Right lobe of liver (tissue), 6 donors: ENCODE data around the gene DYSF. TPM values are rescaled to one million over a fixed set of nuclear protein-coding genes. Genes with fewer than 3 reads are reported as not detected.

ENCODE experiments used
- ATAC-seq, 4 donors: fragments of 200-7000 bp; cut with Tn5 transposase; one replicate each; pipeline ENCODE4 v1.9.1; 2020; ENCODE audit warnings: mild to moderate bottlenecking in 4 of 4, moderate library complexity in 4 of 4
- DNase-seq, 3 donors: peaks; one replicate each; pipeline ENCODE4 v3.0.0-alpha.2; 2020
- H3K27ac ChIP-seq, 3 donors: fragments of 200-600 bp; one replicate each; pipeline ENCODE4 v1.8.0; 2022
- H3K27me3 ChIP-seq, 2 donors: fragments of 200-600 bp; one replicate each; pipeline ENCODE4 v1.8.0; 2022
- H3K36me3 ChIP-seq, 4 donors: fragments of 200-600 bp; sonication (generic) in 1 of 4; one replicate each; pipeline versions ENCODE4 v1.5.1 to v1.8.0; 2017 to 2022; ENCODE audit warnings: control low read depth in 1 of 4
- H3K4me1 ChIP-seq, 4 donors: fragments of 200-600 bp; sonication (generic) in 1 of 4; one replicate each; pipeline versions ENCODE4 v1.5.1 to v1.8.0; 2017 to 2022; ENCODE audit warnings: control low read depth in 1 of 4
- H3K4me3 ChIP-seq, 3 donors: fragments of 200-600 bp; one replicate each; pipeline ENCODE4 v1.8.0; 2022
- H3K9me3 ChIP-seq, 4 donors: fragments of 200-600 bp; sonication (generic) in 1 of 4; one replicate each; pipeline versions ENCODE4 v1.5.1 to v1.8.0; 2017 to 2022; ENCODE audit warnings: control low read depth in 1 of 4
- POLR2A ChIP-seq: fragments of 450-650 bp; IDR thresholded peaks from one replicate; pipeline ENCODE4 v1.6.1; 2017; ENCODE audit warnings: antibody characterized with exemption, mild to moderate bottlenecking
- WGBS: methylation state at CpG from one replicate; pipeline ENCODE4 v1.1.6; 2018; ENCODE audit warnings: low coverage, low lambda C conversion rate; ENCODE audit not compliant: insufficient coverage; ENCODE audit errors: missing lambda C conversion rate; 5-methylcytosine and 5-hydroxymethylcytosine counted together
- intact Hi-C, 2 donors: fragments of 100-400 bp; cut with DNase I; formaldehyde crosslinking; loops; one replicate each; pipeline versions ENCODE4 v1.11.2 to v1.14.1; 2022
- total RNA-seq, 6 experiments: library from RNA; depleted of rRNA in 2 of 6; stranded (reverse); fragments of >200 nt in 2 of 6; fragmentation: NEBNext Ultra II Directional in 3 of 6; extraction: Animal tissue kit (Norgen Biotek cat#: 25700) in 3 of 6; gene quantifications; one replicate each; pipeline versions ENCODE4 v1.1.0 to v1.2.4, GENCODE V29; 2016 to 2023
- TF ChIP-seq, protein P1 (sequence below), 4 donors: fragments of 200-600 bp in 3 of 4; fragments of 450-650 bp in 1 of 4; IDR thresholded peaks; one replicate each; pipeline versions ENCODE4 v1.5.1 to v1.8.0; 2016 to 2022; ENCODE audit warnings: antibody characterized with exemption in 4 of 4, mild to moderate bottlenecking in 2 of 4
- donor health status: DM: no; HTN: yes; CAD: no.
- donor health status: DM: no; HTN: no; CAD: no.
- donor health status: DM: no; HTN: no; CAD: no.
- donor health status: DM: no; HTN: yes; CAD: no.
- donor health status: DM: no; HTN: yes; CAD: no.

DYSF gene
- total RNA-seq, 6 experiments from 2014 or later: 21.8 to 55.0 (median 32.9) TPM

DNA sequence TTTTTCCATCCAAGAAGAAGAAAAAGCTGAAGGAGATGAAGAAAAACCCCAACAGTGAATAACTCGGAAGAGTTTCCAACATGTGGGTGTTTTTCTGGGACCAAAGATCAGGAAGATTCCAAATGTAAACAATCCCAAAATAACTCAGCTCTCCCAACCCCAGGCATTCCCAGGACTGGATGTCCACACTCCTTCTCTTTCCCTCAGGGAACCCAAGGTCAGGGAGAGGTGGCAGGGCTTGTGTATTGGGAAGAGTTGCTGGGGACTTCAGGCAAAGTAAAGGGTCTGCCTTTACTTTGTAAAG lies 268.0 kb downstream of the DYSF start:
- Histone ChIP-seq H3K9me3 (no peaks in the 10 kb centered on the region), H3K4me1 (peaks cover 0 to 6% (median 0%) of the 10 kb centered on the region in 4 donors), H3K27ac (no peak overlapping the region), H3K36me3 (no peaks in the 10 kb centered on the region), H3K27me3 (no peaks in the 10 kb centered on the region), H3K4me3 (no peak overlapping the region)
- TF ChIP-seq, protein P1, sequence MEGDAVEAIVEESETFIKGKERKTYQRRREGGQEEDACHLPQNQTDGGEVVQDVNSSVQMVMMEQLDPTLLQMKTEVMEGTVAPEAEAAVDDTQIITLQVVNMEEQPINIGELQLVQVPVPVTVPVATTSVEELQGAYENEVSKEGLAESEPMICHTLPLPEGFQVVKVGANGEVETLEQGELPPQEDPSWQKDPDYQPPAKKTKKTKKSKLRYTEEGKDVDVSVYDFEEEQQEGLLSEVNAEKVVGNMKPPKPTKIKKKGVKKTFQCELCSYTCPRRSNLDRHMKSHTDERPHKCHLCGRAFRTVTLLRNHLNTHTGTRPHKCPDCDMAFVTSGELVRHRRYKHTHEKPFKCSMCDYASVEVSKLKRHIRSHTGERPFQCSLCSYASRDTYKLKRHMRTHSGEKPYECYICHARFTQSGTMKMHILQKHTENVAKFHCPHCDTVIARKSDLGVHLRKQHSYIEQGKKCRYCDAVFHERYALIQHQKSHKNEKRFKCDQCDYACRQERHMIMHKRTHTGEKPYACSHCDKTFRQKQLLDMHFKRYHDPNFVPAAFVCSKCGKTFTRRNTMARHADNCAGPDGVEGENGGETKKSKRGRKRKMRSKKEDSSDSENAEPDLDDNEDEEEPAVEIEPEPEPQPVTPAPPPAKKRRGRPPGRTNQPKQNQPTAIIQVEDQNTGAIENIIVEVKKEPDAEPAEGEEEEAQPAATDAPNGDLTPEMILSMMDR (IDR thresholded peaks at IDR 0.05): no peak
- TF ChIP-seq POLR2A: no peak
- WGBS: 18% methylated on average over 1 of the region's 1 CpG
- DNase-seq (no peak), ATAC-seq (peak in 3 of 4 donors; percentile 28 to 60 (median 42))
- intact Hi-C loops: no loop called here

- TF ChIP-seq POLR2A: no peak
- TF ChIP-seq, protein P1 (IDR thresholded peaks at IDR 0.05): no peak
- no peak overlapping the region for H3K4me3 ChIP-seq
- no peak overlapping the region for H3K27ac ChIP-seq
- peaks cover 0 to 6% (median 0%) of the 10 kb centered on the region in 4 donors for H3K4me1 ChIP-seq
- ATAC-seq (peak in 2 of 4 donors; percentile 16 to 64), DNase-seq (no peak)
- H3K36me3 ChIP-seq: no peaks in the 10 kb centered on the region
- H3K9me3 ChIP-seq: no peaks in the 10 kb centered on the region
- H3K27me3 ChIP-seq: no peaks in the 10 kb centered on the region
- 44% methylated on average over 2 of the region's 2 CpGs for WGBS
- intact Hi-C loops: no loop called here
Measured at GRCh38 chr2:71721669-71722068, 268.3 kb downstream of the DYSF start.

GRCh38 chr2:71722286-71722685 lies 268.9 kb downstream of the DYSF start:
- H3K4me1 ChIP-seq: peaks cover 0 to 6% (median 0%) of the 10 kb centered on the region in 4 donors
- intact Hi-C loops: no loop called here
- no peaks in the 10 kb centered on the region for H3K36me3 ChIP-seq
- no peak overlapping the region for H3K4me3 ChIP-seq
- H3K27me3 ChIP-seq: no peaks in the 10 kb centered on the region
- no peak overlapping the region for H3K27ac ChIP-seq
- no peak for ATAC-seq
- H3K9me3 ChIP-seq: no peaks in the 10 kb centered on the region
- 90% methylated on average over 1 of the region's 1 CpG for WGBS
- DNase-seq: no peak
- TF ChIP-seq, protein P1 (IDR thresholded peaks at IDR 0.05): no peak
- TF ChIP-seq POLR2A: no peak

GRCh38 chr2:71724793-71725192 lies 271.4 kb downstream of the DYSF start:
- Histone ChIP-seq H3K4me1 (peaks cover 0 to 6% (median 0%) of the 10 kb centered on the region in 4 donors), H3K4me3 (no peak overlapping the region), H3K9me3 (no peaks in the 10 kb centered on the region), H3K27ac (no peak overlapping the region), H3K36me3 (no peaks in the 10 kb centered on the region), H3K27me3 (no peaks in the 10 kb centered on the region)
- ATAC-seq (no peak), DNase-seq (no peak)
- no peak for TF ChIP-seq POLR2A
- TF ChIP-seq, protein P1 (IDR thresholded peaks at IDR 0.05): no peak
- WGBS: 23% methylated on average over 1 of the region's 1 CpG
- intact Hi-C loops: no loop called here

GRCh38 chr2:71725836-71726235 lies 272.5 kb downstream of the DYSF start:
- intact Hi-C loops: no loop called here
- H3K36me3 ChIP-seq: no peaks in the 10 kb centered on the region

More at GRCh38 chr2:71725836-71726235, 272.5 kb downstream of the DYSF start:
- no peaks in the 10 kb centered on the region for H3K27me3 ChIP-seq
- no peak overlapping the region for H3K27ac ChIP-seq
- H3K9me3 ChIP-seq: no peaks in the 10 kb centered on the region
- DNase-seq (no peak), ATAC-seq (no peak)
- peaks cover 0 to 6% (median 0%) of the 10 kb centered on the region in 4 donors for H3K4me1 ChIP-seq
- TF ChIP-seq, protein P1 (IDR thresholded peaks at IDR 0.05): no peak
- no peak for TF ChIP-seq POLR2A
- no peak overlapping the region for H3K4me3 ChIP-seq
